Naive thymus-derived CD8-positive, alpha-beta T cell (primary cell): ENCODE data around the gene IRF3. TPM values are rescaled to one million over a fixed set of nuclear protein-coding genes. Genes with fewer than 3 reads are reported as not detected.

Experiments used
- ATAC-seq, 2 donors: fragments of 150-1000 bp; cut with Tn5 transposase in 1 of 2; sonication (Bioruptor Pico), chemical (Tn5 transposase) in 1 of 2; 1 replicate in 1 of 2; 2 replicates in 1 of 2; pipeline ENCODE4 v1.10.0; 2021; ENCODE audit warnings: mild to moderate bottlenecking in 2 of 2, moderate library complexity in 2 of 2
- POLR2A ChIA-PET: fragments of 350-600 bp; sonication (Branson Sonifier 250); formaldehyde crosslinking; loops from one replicate; lab custom pipeline; 2021; ENCODE audit warnings: antibody characterized with exemption; lab: Charles Lee
- DNase-seq, 10 donors: peaks; one replicate each; pipeline versions ENCODE4 v3.0.0 to v3.0.0-alpha.2; 2020 to 2022
- H3K27ac Mint-ChIP-seq, 10 donors: one replicate each; pipeline ENCODE4 v1.8.0; 2020 to 2022; ENCODE audit warnings: mild to moderate bottlenecking in 10 of 10, mixed read lengths in 10 of 10, moderate library complexity in 4 of 10, inconsistent platforms in 1 of 10
- H3K27me3 Mint-ChIP-seq, 5 donors: one replicate each; pipeline ENCODE4 v1.8.0; 2021 to 2022; ENCODE audit warnings: mixed read lengths in 5 of 5
- H3K36me3 Mint-ChIP-seq, 3 donors: one replicate each; pipeline ENCODE4 v1.8.0; 2020 to 2022; ENCODE audit warnings: mixed read lengths in 3 of 3, mild to moderate bottlenecking in 2 of 3, inconsistent platforms in 1 of 3
- H3K4me1 Mint-ChIP-seq, 4 donors: one replicate each; pipeline ENCODE4 v1.8.0; 2021 to 2022; ENCODE audit warnings: mixed read lengths in 4 of 4
- H3K4me3 Mint-ChIP-seq, 10 donors: one replicate each; pipeline ENCODE4 v1.8.0; 2020 to 2022; ENCODE audit warnings: mild to moderate bottlenecking in 10 of 10, mixed read lengths in 10 of 10, moderate library complexity in 6 of 10, inconsistent platforms in 1 of 10
- H3K9me3 Mint-ChIP-seq, 9 donors: one replicate each; pipeline ENCODE4 v1.8.0; 2020 to 2022; ENCODE audit warnings: mixed read lengths in 9 of 9, mild to moderate bottlenecking in 3 of 9, inconsistent platforms in 1 of 9, moderate library complexity in 1 of 9
- polyA plus RNA-seq, 3 donors: library from polyadenylated mRNA; unstranded; fragments of 300-500 nt; fragmentation: Illumina TruSeq; gene quantifications; one replicate each; pipeline ENCODE4 v1.2.3, GENCODE V29; 2021
- total RNA-seq, 8 experiments: library from RNA in 2 of 8; stranded (reverse) in 2 of 8; gene quantifications; one replicate each; pipeline ENCODE4 v1.2.3 and lab custom pipeline; 2021 to 2026

IRF3 gene, protein sequence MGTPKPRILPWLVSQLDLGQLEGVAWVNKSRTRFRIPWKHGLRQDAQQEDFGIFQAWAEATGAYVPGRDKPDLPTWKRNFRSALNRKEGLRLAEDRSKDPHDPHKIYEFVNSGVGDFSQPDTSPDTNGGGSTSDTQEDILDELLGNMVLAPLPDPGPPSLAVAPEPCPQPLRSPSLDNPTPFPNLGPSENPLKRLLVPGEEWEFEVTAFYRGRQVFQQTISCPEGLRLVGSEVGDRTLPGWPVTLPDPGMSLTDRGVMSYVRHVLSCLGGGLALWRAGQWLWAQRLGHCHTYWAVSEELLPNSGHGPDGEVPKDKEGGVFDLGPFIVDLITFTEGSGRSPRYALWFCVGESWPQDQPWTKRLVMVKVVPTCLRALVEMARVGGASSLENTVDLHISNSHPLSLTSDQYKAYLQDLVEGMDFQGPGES
- total RNA-seq (100 to 1,000 TPM; 279 to 303 TPM), polyA plus RNA-seq (10 to 100 TPM; 54.6 to 76.1 (median 65.1) TPM), total RNA-seq (lab: John Stamatoyannopoulos, UW) (72.2 to 162 (median 124) reads per million in 6 experiments)

DNA sequence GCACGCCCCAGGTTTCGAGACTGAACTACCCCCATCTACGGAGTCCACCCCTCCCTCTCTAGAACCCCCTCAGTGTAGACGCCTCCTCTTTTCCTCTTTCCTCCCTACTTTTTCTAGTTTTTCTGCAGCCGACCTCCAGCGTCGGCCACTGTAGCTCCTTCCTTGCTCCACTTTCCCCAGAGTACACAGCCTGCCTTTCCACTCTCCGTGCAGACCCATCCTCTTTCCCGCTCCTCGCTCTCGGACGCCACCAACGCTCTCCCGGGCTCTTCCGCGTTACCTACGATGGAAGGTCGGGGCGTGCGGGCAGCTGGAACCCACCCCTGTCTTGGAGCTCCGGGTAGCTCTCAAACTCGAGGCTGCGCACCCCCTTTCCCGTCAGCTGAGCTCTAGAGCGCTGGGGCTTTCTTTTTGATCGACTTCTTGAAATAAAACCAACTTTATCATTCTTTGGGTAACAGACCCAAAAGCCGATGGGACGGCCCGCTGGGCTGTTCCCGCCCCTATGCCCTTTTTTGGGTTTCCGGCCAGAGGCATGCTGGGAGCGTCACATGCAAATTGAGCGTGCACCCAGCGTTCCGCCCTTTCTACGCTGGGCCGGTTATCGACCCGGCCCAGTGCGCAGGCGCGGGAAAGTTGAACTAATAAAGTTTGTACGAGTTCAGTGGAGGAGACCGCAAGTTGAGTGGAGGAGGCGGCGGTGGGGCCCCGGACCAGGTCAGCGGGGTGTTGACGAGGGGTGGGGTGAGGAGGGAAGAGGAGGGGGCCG lies at the start of gene IRF3, which contains the start of gene BCL2L12:
Gene IRF3 (minus strand): TSS at position 507 of the 769 bp plus-strand sequence. CDS start 1,019 bp downstream, outside the sequence.
Gene BCL2L12 (plus strand): TSS at position 583 of the 769 bp plus-strand sequence. CDS start 760 bp downstream, outside the sequence.
- peak; percentile 81 to 86 for ATAC-seq
- Mint-ChIP-seq H3K27ac (peak within 1 kb of the TSS; percentile 94 to 100 (median 98)), H3K27me3 (no peaks in the 10 kb centered on the region), H3K9me3 (no peaks in the 10 kb centered on the region), H3K36me3 (peaks cover 0 to 20% (median 8%) of the 10 kb centered on the region in 3 donors), H3K4me3 (peak within 1 kb of the TSS; percentile 96 to 100 (median 99)), H3K4me1 (peaks cover 23 to 53% (median 42%) of the 10 kb centered on the region in 4 donors)
- peak; percentile 99 to 100 (median 99) for DNase-seq
- POLR2A ChIA-PET: interaction anchor here (0.6 to 5.6 kb wide), 14 partner anchors 10 to 672 kb away, joined by 3 to 98 read pairs (median 8); partner anchors contain the start of genes AKT1S1, CD37, GYS1 and NOSIP

DNA sequence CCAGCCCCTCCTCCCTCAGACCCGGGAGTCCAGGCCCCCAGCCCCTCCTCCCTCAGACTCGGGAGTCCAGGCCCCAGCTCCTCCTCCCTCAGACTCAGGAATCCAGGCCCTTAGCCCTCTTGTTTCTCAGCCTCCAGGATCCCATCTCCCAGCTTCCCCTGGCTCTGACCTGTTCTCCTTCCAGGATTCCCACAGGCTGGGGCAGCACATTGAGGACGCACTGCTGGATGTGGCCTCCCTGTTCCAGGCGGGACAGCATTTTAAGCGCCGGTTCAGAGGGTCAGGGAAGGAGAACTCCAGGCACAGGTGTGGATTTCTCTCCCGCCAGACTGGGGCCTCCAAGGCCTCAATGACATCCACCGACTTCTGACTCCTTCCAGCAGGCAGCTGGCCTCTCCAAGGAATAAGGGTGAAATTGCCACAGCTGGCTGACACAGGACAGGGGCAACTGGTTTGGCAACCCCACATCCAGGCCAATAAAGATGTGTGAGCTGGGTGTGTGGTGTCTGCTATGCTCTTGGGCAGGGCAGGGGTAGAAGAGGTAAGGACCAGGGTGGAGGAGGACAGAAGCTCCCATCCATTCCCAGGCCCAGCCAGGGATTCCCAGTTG lies 47.7 kb upstream of the IRF3 start:
- no peak overlapping the region for H3K4me3 Mint-ChIP-seq
- peaks cover 6 to 14% (median 10%) of the 10 kb centered on the region in 4 donors for H3K4me1 Mint-ChIP-seq
- ATAC-seq (no peak), DNase-seq (peak in 1 of 10 donors; percentile 59)
- H3K9me3 Mint-ChIP-seq: no peaks in the 10 kb centered on the region
- H3K36me3 Mint-ChIP-seq: peaks cover 0 to 5% (median 0%) of the 10 kb centered on the region in 3 donors
- peaks cover 0 to 10% (median 4%) of the 10 kb centered on the region in 5 donors for H3K27me3 Mint-ChIP-seq
- peak overlapping the region in 3 of 10 donors; percentile 21 to 66 (median 24) for H3K27ac Mint-ChIP-seq
- POLR2A ChIA-PET: interaction anchor here (0.5 to 0.7 kb wide), 2 partner anchors 152 to 202 kb away, joined by 3 to 8 read pairs; no protein-coding TSS in a partner anchor

DNA sequence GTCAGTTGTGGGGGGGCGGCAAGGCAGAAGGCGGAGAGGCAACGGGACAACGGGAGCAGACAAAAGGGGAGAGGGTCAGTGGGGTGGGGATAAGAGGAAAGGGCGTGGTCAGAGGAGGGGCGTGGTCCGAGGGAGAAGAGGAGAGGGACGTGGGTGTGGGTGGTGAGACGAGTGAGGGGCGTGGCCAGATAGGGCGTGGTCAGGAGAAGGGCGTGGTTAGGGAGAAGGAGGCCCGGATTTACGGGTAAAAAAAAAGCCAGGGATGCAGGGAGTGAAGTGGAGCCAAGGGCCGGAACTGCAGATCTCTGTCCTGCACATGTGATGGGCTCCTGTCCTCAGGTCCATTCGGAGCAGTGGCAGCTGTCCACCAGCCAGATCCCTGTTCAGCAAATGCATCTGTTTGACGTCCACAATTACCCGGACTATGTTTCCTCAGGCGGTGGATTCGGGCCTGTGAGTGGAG lies 46.8 kb upstream of the IRF3 start:
- peaks cover 0 to 10% (median 4%) of the 10 kb centered on the region in 5 donors for H3K27me3 Mint-ChIP-seq
- H3K4me3 Mint-ChIP-seq: no peak overlapping the region
- H3K27ac Mint-ChIP-seq: no peak overlapping the region
- no peaks in the 10 kb centered on the region for H3K9me3 Mint-ChIP-seq
- DNase-seq (no peak), ATAC-seq (no peak)
- POLR2A ChIA-PET: interaction anchor here (0.6 kb wide), 1 partner anchor 21 kb away, joined by 7 read pairs; no protein-coding TSS in a partner anchor
- H3K36me3 Mint-ChIP-seq: peaks cover 0 to 1% (median 0%) of the 10 kb centered on the region in 3 donors
- peaks cover 3 to 7% (median 5%) of the 10 kb centered on the region in 4 donors for H3K4me1 Mint-ChIP-seq

DNA sequence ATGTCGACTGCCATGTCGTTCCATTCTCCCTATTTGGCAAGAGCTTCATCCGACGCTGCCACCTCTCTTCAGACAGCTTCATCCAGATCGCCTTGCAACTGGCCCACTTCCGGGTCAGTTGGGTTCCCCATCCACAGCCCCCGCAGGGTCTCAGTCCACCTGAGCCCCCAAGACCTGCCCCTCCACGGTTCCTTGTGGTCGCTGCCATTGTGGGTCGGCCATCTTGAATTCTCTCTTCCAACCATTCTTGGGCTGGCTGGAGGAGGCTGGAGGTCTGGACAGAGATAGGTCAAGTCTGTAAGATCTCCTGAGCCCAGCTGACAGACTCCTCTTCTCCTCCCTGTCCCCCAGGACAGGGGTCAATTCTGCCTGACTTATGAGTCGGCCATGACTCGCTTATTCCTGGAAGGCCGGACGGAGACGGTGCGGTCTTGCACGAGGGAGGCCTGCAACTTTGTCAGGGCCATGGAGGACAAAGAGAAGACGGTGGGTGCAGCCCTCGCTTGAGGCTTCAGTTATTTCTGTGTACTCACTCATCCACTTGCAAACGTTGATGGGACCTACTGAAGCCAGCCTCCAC lies 44.8 kb upstream of the IRF3 start:
- POLR2A ChIA-PET: no interaction called here

DNA sequence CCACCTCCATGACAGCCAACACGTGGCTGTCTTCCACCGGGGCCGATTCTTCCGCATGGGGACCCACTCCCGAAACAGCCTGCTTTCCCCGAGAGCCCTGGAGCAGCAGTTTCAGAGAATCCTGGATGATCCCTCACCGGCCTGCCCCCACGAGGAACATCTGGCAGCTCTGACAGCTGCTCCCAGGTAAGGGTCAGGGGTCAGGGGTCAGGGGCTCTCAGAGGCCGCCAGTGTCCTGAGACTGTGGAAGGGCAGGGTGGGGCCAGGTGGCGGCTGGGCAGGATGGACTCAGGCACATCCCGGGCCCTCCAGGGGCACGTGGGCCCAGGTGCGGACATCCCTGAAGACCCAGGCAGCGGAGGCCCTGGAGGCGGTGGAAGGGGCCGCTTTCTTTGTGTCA lies 40.3 kb upstream of the IRF3 start:
- peaks cover 0 to 1% (median 0%) of the 10 kb centered on the region in 4 donors for H3K4me1 Mint-ChIP-seq
- peaks cover 0 to 2% (median 0%) of the 10 kb centered on the region in 3 donors for H3K36me3 Mint-ChIP-seq
- no peak for ATAC-seq
- H3K27me3 Mint-ChIP-seq: peaks cover 0 to 38% (median 10%) of the 10 kb centered on the region in 5 donors
- no peak overlapping the region for H3K27ac Mint-ChIP-seq
- H3K4me3 Mint-ChIP-seq: no peak overlapping the region
- no peaks in the 10 kb centered on the region for H3K9me3 Mint-ChIP-seq
- POLR2A ChIA-PET: no interaction called here
- no peak for DNase-seq

More for the DNA sequence above, 44.8 kb upstream of the IRF3 start:
- peak overlapping the region in 1 of 10 donors; percentile 43 for H3K27ac Mint-ChIP-seq
- H3K27me3 Mint-ChIP-seq: peaks cover 0 to 10% (median 4%) of the 10 kb centered on the region in 5 donors
- no peaks in the 10 kb centered on the region for H3K36me3 Mint-ChIP-seq
- H3K4me3 Mint-ChIP-seq: no peak overlapping the region
- ATAC-seq (no peak), DNase-seq (no peak)
- H3K4me1 Mint-ChIP-seq: peaks cover 0 to 3% (median 0%) of the 10 kb centered on the region in 4 donors
- no peaks in the 10 kb centered on the region for H3K9me3 Mint-ChIP-seq

DNA sequence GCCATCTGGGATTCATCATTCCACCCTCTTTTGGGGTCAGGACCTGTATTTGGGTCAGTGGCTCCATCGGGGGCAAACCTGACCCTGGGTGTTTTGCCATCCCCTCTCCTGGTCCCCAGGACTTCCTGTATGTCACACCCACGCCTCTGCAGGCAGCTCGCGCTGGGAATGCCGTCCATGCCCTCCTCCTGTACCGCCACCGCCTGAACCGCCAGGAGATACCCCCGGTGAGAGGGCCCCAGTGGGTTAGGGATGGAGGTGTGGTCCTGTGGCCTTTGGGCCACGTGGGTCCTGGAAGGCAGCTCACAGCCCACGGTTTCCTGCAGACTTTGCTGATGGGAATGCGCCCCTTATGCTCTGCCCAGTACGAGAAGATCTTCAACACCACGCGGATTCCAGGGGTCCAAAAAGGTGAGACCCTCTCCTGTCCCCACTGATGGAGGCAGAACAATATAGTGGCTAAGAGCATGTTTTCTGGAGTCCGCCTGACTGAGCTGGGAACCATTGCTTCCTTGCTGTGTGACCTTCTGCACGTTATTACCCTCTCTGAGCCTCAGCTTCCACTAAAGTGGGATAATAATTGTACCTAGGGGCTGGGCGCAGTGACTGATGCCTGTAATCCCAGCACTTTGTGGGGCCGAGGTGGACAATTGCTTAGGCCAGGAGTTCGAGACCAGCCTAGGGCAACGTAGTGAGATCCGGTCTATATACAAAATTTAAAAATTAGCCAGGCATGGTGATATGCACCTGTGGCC lies 39.4 kb upstream of the IRF3 start:
- POLR2A ChIA-PET: no interaction called here
- H3K4me1 Mint-ChIP-seq: peaks cover 0 to 1% (median 0%) of the 10 kb centered on the region in 4 donors
- no peak for ATAC-seq
- H3K27me3 Mint-ChIP-seq: peaks cover 0 to 39% (median 6%) of the 10 kb centered on the region in 5 donors
- H3K27ac Mint-ChIP-seq: no peak overlapping the region
- no peak for DNase-seq
- H3K36me3 Mint-ChIP-seq: peaks cover 0 to 2% (median 0%) of the 10 kb centered on the region in 3 donors
- no peaks in the 10 kb centered on the region for H3K9me3 Mint-ChIP-seq
- H3K4me3 Mint-ChIP-seq: no peak overlapping the region

DNA sequence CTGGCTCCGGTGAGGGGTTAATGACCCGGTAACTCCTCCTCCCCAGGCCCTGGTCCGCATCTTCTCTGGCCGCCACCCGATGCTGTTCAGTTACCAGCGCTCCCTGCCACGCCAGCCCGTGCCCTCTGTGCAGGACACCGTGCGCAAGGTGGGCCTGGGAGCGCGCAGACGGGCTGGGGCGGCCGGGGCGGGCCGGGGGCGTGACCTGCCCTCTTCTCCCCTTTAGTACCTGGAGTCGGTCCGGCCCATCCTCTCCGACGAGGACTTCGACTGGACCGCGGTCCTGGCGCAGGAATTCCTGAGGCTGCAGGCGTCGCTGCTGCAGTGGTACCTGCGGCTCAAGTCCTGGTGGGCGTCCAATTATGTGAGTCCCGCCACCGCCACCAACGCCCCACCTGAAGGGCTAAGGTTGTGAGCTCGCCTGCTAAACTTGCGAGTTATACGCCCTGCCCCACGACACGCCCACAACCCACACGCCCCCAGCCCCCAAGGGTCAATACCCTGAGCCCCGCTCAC lies 35.7 kb upstream of the IRF3 start:
- no peak for DNase-seq
- Mint-ChIP-seq H3K36me3 (peaks cover 0 to 2% (median 0%) of the 10 kb centered on the region in 3 donors), H3K27me3 (peaks cover 0 to 35% (median 2%) of the 10 kb centered on the region in 5 donors), H3K9me3 (no peaks in the 10 kb centered on the region), H3K4me1 (peaks cover 0 to 1% (median 0%) of the 10 kb centered on the region in 4 donors), H3K4me3 (no peak overlapping the region), H3K27ac (no peak overlapping the region)
- no peak for ATAC-seq
- POLR2A ChIA-PET: no interaction called here

DNA sequence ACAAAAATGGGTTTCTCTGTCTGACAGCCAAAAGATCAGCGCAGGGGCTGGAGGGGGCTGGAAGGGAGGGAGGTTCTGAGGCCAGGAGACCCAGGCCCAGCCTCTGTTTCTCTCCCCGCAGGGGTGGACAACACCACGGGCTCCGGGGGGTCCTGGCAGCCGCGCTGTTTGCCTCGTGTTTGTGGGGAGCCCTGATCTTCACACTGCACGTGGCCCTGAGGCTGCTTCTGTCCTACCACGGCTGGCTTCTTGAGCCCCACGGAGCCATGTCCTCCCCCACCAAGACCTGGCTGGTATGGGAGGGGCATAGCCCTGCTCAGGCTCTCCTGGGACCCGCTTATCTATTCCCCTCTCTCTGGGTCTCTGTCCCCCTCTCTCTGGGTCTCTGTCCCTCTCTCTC lies 34.9 kb upstream of the IRF3 start:
- no peak overlapping the region for H3K4me3 Mint-ChIP-seq
- H3K36me3 Mint-ChIP-seq: peaks cover 0 to 2% (median 0%) of the 10 kb centered on the region in 3 donors
- POLR2A ChIA-PET: interaction anchor here (0.6 to 0.8 kb wide), 2 partner anchors 1051 to 1653 kb away, joined by 3 to 4 read pairs; no protein-coding TSS in a partner anchor
- H3K27me3 Mint-ChIP-seq: peaks cover 0 to 35% (median 2%) of the 10 kb centered on the region in 5 donors
- DNase-seq (no peak), ATAC-seq (peak; percentile 42 to 53)
- H3K9me3 Mint-ChIP-seq: no peaks in the 10 kb centered on the region
- peaks cover 0 to 1% (median 0%) of the 10 kb centered on the region in 4 donors for H3K4me1 Mint-ChIP-seq
- H3K27ac Mint-ChIP-seq: no peak overlapping the region

DNA sequence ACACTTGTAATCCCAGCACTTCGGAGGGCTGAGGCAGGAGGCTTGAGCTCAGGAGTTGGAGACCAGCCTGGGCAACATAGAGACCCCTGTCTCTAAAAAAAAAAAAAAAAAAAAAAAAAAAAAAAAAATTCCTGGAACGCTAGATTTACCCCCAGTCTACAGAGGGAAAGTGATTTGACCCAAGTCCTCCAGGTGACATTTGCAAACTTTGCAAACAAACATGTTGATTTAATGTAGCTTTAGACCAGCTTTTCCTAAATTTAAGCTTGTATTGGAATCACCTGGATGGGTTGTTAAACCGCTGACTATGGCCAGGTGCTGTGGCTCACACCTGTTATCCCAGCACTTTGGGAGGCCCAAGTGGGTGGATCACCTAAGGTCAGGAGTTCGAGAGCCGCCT lies 33.7 kb upstream of the IRF3 start:
- H3K36me3 Mint-ChIP-seq: peaks cover 0 to 2% (median 0%) of the 10 kb centered on the region in 3 donors
- H3K4me1 Mint-ChIP-seq: peaks cover 0 to 1% (median 0%) of the 10 kb centered on the region in 4 donors
- H3K9me3 Mint-ChIP-seq: no peaks in the 10 kb centered on the region
- H3K27ac Mint-ChIP-seq: no peak overlapping the region
- peaks cover 0 to 35% (median 5%) of the 10 kb centered on the region in 5 donors for H3K27me3 Mint-ChIP-seq
- POLR2A ChIA-PET: interaction anchor here (0.6 to 0.9 kb wide), 2 partner anchors 9 to 11 kb away, joined by 3 to 11 read pairs; no protein-coding TSS in a partner anchor
- ATAC-seq: no peak
- H3K4me3 Mint-ChIP-seq: no peak overlapping the region
- no peak for DNase-seq

DNA sequence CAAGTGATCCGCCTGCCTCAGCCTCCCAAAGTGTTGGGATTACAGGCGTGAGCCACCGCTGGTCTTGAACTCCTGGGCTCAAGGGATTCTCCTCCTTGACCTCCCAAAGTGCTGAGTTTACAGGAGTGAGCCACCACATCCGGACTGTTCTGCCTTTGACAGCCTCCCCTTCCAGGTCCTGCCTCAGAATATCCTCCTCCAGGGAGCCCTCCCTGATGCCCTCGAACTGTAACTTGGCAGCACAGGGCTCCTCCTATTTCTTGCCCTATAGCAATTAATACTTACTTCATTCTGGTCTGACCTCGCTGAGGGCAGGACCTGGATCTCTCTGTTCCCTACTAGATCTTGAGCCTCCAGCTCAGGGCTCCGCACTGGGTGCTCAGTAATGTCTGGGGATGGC lies 31.2 kb upstream of the IRF3 start:
- DNase-seq (no peak), ATAC-seq (no peak)
- H3K9me3 Mint-ChIP-seq: no peaks in the 10 kb centered on the region
- H3K4me1 Mint-ChIP-seq: peaks cover 0 to 1% (median 0%) of the 10 kb centered on the region in 4 donors
- H3K36me3 Mint-ChIP-seq: no peaks in the 10 kb centered on the region
- POLR2A ChIA-PET: no interaction called here
- H3K4me3 Mint-ChIP-seq: no peak overlapping the region
- peaks cover 0 to 15% (median 9%) of the 10 kb centered on the region in 5 donors for H3K27me3 Mint-ChIP-seq
- H3K27ac Mint-ChIP-seq: peak overlapping the region in 2 of 10 donors; percentile 21 to 44
